Measurements from ENCODE around the gene CRP.
"Not testable (repeated sequence)": the region's sequence is repeated elsewhere in the genome, so short reads cannot be mapped to it uniquely, and the experiment has no call there.

Gene CRP, protein sequence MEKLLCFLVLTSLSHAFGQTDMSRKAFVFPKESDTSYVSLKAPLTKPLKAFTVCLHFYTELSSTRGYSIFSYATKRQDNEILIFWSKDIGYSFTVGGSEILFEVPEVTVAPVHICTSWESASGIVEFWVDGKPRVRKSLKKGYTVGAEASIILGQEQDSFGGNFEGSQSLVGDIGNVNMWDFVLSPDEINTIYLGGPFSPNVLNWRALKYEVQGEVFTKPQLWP

DNA sequence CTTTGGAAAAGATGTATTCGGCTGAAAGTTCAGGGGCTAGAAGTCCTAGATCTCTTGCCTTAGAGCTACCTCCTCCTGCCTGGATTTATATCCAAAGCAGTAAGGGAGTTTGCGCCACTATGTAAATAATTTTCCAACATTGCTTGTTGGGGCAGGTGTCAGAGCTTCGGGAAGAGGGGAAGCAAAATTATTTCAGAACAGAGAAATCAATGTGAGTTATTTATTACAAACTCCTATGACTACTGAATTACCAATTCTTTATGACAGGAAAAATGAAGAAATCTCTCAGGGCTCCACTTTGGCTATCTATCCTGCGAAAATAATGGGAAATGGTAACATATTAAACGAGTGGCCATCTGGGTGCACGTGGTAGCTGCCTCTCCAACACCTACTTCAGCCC, at the start of gene CRP:
TSS of gene CRP (minus strand) at position 61 of the 400 bp plus-strand sequence. CDS start 104 bp downstream, outside the sequence.
- DNase-seq = no peak

DNA sequence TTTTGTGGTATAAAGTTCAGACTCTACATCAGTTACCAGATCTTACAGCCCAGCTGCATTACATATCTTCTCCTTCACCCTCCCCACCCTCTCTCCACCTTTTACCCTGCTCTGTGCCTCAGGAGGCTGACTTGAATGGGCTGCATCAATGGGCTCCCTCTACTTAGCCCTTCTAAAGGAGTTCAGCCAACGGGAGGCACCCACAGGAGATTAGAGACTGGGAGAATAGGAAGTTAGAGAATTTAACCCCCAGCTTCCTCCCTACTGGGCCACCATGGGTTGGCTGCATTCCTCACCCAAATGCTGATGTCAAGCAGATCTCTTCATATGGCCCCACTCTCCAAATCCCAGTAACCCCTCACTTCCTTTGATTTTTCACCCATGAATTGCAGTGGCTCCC, 49.3 kb upstream of the CRP start:
- no peak for DNase-seq

DNA sequence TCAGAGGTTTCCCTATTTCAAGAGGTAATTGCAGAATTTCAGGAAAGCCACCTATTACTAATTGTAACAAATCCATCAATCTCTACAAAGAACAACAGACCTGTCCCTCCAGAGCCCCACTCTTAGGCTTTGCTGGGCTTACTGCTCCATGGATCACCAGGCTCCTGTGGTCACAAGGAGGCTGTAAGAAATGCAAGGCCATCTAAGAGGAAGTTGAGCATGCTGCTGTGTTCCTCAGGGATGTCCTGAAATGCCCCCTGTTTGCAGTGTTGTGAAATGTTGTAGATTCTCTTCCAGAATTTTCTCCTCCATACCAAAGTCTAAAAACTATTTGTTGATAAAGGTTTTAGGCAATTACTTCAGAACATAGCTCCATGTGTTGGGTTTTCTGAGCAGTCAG, 42.0 kb upstream of the CRP start:
- no peak for DNase-seq

DNA sequence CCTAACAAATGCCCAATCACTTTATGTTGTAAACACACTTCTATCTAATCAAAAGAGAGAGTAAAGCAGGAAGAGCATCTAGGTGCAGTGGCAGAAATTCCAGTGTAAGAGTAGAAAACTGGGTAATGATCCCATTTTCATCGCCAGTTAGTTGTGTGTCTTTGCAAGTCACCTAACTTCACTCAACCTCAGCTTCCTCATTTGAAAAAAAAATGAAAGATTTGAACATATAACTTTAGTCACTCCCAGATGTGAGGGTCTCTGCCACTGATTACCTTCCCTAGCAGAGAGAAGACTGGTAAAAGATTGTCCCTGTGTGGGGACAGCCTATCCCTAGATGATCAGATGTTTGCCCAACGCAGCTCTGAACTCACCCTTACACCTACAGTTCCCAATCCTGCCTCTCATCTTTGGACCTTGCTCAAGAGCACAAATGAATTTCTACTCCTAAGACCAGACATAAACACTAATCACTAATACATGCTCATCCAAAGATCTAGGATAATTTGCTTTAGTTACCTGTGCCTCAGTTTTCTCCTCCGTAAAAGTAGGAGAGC, 41.1 kb upstream of the CRP start:
- no peak for DNase-seq

DNA sequence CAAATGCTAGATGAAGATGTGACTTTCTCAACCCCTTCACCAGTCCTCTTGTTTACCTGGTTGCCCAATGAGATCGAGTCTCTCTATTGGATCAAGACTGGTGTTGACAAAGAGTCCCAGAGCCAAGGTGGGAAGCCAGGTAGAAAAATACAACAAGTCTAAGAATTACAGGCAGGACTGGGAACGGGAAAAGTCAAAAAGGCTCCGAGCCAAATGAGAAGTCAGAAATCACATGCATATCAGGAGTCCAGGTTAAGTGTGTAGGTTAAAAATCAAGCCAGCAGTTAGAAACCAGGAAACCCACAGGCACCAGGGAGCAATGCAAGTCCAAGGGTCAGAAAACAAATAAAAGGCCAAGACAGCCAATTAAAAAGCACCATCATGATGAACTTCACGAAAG, 39.0 kb upstream of the CRP start:
- no peak for DNase-seq

DNA sequence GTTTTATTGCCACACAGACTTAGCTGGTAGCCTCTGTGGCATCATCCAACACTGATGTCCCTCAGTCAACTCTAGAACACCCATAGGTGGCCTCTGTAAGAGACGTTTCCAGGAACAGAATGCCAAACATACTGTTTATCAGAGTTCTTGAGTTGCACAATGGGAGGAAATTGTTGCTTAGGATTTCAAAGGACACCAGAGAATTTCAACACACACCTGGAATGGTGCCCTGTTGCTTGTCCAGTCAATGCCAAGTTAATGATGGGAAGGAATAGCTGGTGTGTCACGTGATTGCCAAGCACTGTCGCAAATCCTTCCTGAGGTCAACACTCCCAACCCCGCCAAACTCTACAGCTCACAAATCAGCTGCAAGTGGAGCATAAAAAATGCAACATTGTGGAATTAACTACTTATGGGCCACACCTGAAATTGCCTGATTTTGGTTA, 37.8 kb upstream of the CRP start:
- no peak for DNase-seq

DNA sequence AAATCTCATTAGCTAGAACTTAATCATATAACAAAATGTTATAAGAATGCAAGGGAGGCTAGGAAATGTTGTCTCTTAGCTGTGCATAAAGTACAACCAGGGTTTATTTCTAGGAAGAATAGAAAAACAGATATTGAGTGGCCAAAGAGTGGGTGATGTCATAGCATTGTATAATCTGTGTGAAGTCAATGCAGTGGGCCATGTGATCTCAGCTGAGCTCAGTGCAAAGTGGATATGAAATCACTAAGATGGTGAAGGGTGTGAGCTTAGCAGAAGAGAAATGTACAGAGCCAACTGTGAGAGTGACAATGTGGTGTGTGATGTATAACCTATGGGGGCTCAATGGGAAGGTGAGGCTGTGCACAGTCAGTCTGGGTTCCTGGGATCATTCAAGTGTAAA, 36.6 kb upstream of the CRP start:
- no peak for DNase-seq

DNA sequence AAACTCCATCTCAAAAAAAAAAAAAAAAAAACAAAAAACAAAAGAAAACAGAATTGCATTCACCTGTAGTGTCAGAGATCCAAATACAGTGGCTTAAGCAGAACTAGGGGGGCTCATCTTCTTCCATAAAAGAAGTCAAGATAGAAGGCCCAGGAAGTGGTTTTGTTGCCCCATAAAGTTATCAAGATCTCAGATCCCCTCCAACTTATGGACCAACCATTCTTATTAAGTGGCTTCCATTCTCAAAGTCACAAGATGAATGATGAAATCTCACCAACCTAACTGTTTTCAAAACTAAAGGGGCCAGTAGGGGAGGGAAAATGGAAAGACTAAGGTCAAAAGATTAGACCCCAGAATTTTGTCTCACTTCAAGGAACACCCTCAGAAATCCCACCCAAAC, 36.2 kb upstream of the CRP start:
- DNase-seq = no peak

DNA sequence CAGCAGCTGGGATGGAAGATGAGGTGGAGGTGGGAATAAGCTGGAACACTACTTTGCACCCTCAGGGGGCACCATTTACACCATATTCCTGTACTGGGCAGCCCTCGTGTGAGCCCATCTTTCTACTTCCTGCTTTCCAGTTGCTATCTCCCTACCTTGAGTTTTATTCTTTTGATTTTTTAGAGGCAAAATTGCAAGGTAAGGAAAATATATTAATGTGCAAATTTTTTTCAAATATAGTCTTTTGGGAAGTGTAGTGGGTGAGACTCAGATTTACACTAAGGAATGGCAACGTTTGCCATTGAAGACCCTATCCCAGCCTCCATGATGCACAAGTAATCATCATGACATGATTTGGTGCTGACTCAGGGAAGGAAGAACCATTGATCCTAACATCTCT, 35.2 kb upstream of the CRP start:
- no peak for DNase-seq

DNA sequence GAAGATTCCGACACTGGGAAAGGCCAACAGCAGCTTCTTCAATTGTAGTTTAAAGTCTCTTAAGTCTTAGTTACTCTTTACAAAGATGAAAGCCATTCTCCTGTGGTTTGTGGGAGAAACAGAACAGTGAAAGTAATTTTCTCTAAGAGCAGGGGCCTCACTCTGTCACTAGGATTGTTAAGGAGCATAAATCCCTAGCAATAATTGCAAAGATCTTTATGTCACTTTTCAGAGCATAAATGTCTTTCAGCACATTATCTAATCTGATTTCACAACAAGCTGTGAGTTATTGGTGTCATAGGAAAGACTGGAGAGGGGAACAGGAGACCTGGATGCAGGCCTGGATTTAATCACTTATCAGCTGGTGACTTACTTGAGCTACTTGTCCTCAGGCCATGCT, 34.0 kb upstream of the CRP start:
- DNase-seq = no peak

DNA sequence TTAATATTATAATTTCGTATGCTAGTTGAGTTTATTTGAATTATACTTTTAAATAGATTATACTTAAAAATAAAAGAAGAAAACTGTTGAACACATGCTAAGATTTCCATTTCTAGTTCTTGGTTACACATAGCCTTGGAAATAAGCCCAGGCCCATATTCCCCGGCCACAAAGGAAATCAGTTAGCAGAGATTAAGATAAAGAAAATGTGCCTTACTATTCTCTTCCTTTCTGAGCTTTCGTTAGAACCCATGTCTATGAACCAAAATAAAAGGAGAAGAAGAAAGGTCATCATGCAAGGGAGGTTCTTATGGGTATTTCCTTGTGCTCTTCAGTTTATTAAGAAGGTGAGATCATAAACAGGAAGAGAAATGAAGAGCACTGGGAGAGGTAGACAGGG, 32.3 kb upstream of the CRP start:
- DNase-seq = no peak

DNA sequence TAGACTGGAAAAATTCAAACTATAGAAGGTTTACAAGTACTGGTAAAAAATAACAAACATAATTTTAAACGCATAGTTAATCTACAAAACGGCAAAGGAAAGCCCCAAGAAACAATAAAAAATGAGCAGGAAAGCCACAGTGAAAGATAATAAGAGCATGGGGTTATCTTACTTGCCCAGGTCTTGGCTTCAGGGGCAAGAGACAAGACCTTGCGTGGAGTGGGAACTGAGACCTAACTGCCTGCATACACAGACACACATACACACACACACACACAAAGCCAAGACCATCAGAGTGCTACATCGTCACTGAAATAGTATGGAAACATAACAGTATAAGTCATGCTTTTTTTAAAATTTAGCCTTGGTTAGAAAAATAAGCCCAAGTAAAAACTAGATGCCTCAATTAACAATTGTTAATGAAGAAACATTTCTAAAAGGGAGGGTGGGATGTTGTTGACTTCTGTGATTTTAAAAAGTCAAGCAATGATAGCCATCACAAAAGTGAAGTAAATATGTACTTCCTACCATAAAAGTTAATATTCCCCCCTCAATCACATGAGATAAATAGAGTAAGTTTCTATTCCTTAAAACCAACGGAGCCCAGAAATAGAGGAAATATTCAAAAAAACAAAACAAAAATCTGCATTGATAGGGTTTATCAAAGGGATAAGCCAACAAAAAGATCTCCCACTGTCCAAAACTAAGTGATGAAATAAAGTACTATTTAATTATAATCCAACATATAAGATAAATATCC, 29.4 kb upstream of the CRP start:
- DNase-seq = no peak

DNA sequence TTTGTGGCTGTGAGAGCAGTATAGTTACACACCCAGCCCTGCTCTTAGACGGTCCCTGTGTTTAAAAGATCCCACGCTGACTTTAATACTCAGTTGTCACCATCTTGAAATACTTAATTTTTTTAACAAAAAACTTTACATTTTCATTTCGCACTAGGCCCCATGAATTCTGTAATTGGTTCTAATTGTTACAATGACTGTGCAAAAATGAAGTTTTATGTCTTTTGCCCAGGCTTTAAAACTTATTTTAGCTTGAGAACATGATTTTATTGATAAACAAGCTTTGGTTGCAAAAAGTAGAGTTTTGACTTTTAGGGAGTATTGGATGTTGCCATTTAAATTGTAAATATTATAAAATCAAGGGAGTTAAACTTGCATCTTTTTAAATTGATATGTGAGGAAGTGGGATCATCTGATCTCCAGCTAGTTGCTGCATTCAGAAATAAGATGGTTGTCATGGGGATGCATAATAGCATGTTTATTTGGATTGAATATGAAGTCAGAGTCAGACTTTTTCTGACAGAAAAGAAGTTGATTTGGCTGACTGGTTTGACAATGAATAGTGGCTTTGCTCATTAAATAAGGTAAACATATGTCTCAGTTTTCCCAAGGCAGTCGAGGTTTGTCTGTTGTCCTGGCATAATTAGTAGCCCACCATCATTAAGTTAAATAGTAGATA, 23.0 kb upstream of the CRP start:
- DNase-seq = no peak

DNA sequence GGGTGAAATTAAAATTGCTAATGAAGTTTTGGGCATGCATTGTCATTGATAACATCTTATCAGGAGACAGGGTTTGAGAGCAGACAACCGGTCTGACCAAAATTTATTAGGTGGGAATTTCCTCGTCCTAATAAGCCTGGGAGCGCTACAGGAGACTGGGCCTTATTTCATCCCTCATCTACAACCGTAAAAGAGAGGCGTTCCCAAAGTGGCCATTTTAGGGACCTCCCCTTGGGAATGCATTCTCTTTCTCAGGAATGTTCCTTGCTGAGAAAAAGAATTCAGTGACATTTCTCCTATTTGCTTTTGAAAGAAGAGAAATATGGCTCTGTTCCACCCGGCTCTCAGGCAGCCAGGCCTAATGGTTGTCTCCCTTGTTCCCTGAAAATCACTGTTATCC, 8.8 kb upstream of the CRP start:
- not testable (repeated sequence) for DNase-seq

DNA sequence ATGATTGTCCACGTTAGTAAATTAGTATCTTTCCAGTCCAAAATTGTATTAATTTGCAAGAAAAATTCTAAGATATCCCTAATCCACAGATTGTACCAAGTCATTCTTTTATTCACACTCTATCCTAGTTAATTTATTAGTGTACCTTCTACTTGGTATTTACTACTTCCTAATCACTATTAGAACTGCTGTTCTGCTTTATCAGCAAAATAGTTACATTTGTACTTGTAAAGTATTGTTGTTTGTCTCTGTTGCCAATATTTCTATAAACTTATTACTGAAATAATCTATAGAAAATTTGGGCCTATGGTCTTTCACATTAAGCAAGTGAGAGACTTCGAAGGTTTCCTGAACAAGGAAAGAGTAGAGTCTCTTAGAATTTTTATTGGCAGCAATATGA, 5.6 kb upstream of the CRP start:
- DNase-seq = no peak

DNA sequence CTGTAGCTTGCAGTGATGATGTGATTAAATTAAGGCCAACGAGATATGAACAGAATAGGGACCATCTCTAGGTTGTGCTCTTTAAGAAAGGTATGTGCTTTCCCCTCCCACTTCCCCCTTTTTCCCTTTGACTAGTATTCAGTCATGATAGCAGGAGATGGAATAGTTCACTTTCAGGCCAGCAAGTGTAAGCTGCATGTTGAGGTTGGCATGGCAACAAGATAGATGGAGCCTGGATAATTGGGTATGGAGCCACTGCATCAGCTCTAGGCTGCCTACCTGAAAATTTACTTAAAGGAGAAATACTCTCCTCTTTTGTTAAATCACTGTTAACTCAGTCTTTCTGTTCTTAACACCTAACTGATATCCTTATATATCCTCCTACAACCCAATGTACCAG, 1.5 kb upstream of the CRP start:
- DNase-seq = no peak

DNA sequence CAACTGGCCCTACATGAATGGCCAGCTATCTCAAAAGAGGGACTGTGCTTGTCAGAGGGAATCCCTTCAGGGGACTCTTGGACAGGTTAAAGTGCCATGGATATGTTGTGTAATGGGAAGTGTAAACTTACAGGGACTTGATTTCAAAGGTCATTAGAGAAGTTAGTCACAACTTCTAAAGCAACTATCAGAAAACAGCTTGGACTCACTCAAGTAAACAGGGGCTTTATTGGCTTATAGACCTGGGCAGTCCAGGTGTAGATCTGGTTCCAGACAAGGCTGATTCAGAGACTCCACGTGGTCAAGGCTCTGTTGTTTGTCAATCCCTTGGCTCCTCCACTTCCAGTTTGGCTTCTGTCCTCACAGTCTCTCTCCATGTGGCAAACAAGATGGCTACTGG, 2.3 kb downstream of the CRP start:
- no peak for DNase-seq

DNA sequence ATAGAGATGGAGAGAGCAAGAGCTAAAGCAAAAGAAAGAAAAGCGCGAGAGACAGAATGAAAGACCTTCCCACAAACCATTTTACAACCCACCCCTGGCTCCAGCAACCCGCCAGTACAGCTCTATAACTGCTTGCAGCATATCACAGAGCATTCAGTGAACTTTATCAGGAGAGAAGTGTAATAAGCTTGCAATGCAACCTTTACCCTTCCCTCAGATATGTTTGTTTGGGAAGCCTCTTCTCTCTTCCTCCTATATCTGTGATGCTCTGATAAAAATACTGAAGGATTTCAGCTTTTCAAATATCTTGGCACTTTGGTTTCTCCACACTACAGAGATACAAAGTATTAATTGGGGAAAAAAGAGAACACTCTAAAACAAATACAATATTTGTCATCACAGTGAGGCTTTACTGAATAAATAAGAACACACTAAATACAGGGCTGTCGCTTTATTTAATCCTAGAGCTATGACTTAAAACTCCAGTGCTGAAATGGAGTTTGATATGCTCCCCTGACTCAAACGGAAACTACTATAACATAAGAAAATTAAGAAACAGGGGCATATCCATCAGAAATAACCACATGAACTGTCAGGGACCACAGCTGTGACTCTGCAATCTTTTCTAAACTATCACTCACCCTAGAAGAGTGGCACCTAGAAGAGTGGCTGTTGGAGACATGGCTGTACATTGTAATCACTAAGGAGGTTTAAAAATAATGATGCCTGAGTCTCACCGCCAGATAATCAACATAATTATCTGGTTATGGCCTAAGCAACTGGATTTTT, 6.7 kb downstream of the CRP start:
- no peak for DNase-seq

DNA sequence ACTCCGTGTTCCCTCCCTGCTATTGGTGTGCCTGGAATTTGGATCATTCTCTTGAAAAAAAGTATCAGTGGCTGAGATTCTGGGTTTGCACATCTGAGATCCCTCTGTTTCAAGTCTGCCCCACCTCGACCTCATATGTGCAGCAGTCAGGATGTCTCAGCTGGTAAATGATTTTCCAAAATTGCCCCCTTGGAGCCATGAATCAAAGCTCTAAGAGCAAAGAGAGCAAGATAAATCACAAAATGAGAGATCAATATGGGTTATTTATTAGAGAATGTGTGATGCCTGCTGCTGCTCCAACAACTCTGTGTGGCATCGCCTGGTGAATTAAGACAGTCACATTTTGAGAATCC, 8.5 kb downstream of the CRP start:
- DNase-seq = no peak

DNA sequence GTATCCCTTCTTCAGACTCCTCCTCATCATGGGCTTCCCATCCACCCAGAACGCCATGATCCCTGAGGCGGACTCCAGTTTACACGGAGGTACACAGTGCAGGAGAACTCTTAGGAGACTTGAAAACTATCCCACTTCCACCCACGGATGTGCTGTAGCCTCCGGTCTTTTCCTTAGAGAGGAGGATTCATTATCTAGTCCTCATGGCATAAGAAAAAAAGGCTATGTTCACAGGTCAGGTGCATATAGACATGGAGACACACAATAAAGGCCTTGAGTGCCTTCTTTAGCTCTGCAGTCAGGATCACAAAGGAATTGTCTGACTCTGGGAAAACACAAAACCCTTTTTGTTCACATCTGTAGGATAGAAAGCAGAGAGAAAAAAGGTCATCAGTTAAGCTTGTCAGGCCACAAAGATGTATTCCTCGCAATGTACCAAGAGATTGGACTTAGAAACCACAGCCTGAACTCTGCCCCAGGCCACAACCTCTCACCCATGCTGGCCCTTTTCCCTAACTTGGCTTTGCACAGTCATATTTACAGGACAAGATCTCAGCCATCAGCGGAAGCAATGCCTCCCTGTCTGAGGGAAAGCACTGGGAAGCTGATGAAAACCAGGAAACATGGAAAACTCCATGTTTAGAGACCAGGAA, 9.0 kb downstream of the CRP start:
- no peak for DNase-seq

DNA sequence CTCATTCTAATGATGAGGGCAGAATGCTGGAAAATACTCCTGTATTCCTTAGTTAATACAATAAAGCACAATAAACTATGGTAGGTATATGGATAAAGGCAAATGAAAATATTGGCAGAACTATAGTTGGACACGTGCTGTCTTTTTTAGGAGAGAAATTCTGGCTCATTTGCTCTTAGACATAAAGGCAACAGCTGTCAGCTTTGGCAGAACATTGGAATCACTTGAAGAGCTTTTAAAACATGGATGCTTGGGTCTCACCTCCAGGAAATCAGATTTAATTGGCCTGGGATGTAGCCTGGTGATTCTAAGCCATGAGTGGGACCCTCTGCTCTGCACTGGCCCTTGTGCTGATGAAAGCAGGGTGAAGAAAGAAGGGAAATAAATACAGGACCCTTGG, 9.9 kb downstream of the CRP start:
- DNase-seq = no peak

DNA sequence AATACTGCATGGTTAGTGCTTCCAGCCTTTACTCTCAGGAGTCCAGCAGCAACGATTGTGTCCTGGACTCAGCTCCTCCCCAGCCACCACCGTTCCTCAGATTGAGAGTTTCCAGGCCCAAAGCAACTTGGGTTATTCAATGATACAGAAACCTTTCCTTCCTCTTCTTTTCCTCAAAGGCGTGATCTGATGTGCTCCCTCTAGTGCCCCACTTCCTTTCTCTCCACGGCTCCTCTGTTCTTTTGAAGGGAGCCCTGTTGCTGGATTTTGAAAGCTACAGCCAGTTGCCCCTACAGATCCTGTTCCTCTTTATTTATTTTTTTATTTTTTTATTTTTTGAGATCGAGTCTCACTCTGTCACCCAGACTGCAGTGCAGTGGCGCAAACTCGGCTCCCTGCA, 14.1 kb downstream of the CRP start:
- DNase-seq = no peak

DNA sequence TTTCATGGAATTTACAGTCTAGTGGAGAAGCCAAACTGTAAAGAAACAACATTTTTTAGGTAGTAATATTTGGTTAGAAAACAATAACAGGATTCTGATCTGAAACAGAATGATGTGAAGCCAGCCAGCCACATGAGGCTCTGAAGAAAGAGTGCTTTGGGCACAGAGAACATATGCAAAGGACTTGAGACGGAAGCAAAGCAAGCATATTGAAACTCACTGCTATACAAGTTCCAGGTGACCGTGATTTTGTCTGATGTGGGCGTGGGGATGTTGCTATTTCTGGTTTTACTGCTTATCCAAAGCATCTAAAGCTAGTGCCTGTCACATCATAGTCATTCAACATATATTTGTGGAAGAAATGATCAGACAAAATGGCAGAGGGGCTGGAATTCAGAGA, 14.7 kb downstream of the CRP start:
- DNase-seq = no peak
